IPS DF 4.7 (cell line): Measurements from ENCODE around the gene FLYWCH2.
"Not testable (repeated sequence)": the region's sequence is repeated elsewhere in the genome, so short reads cannot be mapped to it uniquely, and the experiment has no call there.

ENCODE experiments used
- DNase-seq: peaks from one replicate; pipeline ENCODE4 v3.0.0-alpha.2; 2013; ENCODE audit warnings: low spot score; ENCODE audit errors: extremely low read depth

FLYWCH2 gene

DNA sequence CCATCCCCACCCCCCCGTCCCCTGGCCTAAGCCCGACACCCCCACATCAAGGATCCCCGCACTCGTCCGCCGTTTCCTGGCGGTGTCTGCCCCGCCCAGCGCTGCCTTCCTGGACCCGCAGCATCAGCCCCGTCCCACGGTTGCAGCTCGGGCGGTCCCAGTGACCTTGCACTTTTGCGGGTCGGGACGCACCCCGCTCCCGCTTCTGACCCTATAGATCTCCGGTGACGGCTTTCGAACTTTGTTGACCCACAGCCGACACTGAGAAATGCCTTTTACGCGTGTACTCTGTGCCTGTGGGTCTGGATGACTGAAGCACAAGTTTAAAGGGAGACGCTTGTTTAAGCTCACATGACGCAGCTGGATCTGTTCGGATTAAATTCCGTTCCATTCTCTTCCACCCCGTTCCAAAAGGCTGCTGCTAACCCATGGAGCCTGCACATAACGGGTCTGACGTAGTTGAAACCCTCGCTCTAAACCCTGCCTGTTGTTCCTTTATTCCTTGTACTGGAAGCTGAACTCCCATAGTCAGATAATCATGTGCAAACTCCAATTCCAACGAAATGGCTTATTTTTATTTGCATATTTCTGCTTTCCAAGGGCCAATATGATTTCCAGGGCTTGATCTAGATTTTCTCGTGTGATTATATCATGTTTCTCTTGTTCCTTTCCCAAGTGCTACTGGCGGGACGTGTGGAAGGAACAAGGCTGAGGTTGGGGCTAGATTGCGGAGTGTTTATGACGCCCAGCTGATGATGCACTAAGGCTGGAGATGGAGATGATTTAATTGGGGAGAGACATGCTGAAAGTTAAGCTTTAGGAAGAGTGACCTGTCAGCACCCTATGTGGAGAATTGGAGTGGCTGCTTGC is 29.6 kb downstream of the FLYWCH2 start:
- DNase-seq: no peak

DNA sequence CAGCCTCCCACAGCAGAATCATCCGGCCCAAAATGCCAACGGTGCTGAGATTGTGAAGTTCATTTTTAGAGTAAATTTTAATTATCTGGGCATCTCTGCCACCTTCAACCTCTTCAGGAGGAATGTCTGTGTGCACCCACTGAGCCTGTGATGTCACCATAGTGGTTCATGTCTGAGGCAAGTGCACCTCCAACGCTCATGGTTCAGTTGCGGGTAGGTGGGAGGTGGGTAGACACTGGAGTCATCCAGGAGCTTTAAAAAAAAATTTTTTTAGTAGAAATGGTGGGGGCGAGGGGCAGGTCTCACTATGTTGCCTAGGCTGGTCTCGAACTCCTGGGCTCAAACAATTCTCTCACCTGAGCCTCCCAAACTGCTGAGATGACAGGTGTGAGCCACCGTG is 30.6 kb downstream of the FLYWCH2 start:
- no peak for DNase-seq

DNA sequence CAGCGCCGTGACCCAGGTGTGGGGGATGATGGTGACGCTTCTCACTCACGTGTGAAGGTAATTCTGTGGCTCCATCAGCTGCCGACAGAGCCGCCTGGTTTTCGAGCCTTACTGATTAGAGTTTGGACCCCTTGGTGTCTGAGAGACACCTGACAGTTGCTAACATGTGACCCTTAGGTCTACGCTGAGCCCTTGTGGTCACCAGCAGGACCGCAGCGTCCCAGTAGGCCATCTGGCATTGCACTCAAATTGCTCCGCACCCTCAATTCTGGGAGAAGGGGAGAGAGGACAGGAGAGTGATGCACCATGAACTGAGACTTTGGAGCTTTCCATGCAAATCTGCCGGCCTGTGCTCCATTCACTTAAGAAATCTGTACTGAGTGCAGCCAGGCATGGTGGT is 31.2 kb downstream of the FLYWCH2 start:
- no peak for DNase-seq

DNA sequence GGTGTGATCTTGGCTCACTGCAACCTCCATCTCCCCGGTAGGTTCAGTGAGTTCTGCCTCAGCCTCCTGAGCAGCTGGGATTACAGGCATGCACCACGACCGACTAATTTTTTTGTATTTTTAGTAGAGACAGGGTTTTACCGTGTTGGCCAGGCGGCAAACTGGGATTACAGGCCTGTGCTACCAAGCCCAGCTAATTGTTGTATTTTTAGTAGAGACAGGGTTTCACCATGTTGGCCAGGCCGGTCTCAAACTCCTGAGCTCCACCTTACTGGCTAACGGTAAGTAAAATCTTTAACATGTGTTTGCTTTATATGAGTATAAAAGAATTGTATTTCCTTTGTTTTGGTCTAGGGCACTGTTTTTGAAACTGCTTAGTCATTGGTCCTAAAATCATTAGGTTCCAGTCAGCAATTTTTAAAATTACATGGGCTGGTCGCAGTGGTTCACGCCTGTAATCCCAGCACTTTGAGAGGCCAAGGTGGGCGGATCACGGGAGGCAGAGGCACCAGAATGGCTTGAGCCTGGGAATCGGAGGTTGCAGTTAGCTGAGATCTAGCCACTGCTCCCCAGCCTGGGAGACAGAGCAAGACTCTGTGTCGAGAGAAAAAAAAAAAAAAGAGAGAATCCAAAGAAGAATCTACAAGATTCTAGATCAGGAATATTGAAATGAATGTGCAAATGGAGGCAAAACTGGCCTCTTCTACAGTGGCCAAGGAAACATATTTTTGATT is 32.3 kb downstream of the FLYWCH2 start:
- no peak for DNase-seq

DNA sequence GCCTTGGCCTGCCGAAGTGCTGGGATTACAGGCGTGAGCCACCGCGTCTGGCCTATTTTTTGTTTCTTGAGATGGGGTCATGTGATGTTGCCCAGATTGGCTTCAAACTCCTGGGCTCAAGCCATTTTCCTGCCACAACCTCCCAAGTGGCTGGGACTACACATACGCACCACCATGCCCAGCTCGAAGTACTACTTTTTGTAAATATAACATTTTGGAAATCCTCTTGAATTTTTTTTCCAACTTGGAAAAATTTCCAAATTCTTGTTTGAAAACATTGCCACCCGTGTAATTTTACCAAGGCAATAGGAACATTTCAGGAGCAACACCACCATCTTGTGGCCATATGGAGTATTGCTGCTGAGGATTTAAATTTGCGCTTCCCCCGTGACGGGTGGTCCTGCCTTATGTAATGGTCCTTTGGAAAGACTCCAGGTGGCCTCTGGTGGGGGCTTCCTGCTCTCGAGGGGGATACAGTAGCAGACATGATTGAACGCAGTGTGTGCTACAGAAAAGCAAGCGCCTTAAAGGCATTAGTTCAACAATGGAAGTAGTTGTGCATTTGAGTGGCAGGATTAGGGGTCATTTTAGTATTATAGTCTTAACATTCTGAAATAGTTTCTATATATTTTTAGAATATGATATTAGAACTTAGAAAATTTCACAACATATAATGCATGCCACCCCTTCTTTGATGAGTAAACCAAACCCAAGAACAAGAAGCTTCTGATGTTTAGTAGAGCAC is 36.7 kb downstream of the FLYWCH2 start:
- no peak for DNase-seq

DNA sequence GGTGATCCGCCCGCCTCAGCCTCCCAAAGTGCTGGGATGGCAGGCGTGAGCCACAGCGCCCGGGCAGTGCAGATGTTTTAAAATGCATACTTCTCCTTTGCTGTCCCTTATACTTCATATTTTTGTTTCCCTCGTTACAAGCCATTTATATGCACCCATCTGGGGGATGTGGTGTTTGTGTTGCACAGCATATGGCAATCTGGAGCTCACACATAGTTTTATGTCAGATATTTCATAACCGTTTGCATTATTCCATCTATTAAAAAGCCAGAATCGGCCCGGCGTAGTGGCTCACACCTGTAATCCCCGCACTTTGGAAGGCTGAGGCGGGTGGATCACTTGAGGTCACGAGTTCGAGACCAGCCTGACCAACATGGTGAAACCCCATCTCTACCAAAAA is 40.5 kb downstream of the FLYWCH2 start:
- DNase-seq: no peak

DNA sequence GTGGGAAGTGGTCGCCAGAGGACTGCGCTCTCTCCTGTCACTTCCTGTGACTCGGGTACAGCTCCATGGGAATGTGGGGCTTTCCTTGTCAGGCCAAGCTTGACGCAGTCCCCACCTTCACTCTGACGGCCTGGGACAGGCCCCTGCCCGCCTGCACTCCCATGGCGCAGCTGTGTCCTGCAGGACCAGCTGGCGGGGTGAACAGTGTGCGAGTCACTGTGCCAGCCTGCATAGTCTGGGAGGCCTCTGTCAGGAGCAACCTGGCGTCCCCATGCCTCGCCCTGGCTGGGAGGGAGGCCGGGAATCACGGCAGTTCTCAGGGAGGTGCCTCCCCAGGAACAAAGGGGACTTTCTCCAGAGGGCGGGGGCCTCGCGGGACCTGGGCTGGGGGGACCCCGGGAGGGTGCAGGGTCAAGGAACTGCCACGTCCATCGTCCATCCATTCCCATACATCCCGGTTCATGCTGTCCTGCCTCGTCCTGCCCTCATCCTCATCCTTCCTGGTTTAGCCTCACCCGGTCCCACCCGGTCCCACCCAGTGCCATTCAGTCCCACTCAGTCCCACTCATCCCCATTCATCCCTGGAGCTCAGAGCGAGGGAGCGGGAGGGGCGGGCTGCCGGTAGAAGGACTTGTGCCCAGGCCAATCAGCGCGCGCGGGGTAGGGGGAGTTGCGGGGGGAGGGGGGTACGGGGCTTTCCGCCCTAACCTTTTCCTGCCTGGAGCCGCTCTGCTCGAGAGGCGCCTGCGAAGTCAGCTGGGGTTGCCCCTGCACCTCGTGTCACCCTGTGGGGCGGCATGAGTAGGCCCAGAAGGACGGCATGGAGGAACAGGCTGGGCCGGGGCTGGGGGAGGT is 42.1 kb downstream of the FLYWCH2 start:
- no peak for DNase-seq

DNA sequence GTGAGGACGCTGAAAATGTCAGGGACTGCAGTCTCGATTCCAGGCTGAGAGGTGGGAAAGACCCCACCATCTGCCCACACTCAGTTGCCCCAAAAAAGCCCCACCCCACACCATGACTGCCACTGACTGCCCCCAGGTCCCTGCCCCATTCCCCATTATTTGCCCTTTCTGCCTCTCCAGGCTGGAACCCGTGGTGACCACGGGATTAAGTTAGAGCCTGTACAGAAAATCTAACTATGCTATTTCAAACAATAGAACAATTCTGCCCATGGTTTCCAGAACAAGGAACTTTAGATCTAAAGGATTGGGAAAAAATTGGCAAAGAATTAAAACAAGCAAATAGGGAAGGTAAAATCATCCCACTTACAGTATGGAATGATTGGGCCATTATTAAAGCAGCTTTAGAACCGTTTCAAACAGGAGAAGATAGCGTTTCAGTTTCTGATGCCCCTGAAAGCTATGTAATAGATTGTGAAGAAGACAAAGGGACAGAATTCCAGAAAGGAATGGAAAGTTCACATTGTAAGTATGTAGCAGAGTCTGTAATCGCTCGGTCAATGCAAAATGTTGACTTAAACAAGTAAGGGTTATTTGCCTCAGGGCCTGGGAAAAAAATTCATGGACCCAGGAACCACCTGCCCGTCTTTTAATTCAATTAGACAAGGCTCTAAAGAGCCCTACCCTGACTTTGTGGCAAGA is 43.1 kb downstream of the FLYWCH2 start:
- DNase-seq: no peak

DNA sequence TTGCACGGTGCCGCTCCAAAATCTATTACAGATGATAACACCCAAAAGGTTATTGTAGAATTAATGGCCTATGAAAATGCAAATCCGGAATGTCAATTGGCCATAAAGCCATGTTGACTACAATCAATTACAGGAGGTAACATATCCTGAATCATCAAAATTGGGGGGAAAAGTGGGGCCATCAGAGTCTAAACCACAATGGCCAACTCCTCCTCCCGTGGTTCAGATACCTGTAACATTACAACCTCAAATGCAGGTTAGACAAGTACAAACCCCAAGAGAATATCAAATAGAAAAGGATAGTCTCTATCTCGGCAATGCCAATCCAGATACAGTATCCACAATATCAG is 43.6 kb downstream of the FLYWCH2 start:
- DNase-seq: no peak

DNA sequence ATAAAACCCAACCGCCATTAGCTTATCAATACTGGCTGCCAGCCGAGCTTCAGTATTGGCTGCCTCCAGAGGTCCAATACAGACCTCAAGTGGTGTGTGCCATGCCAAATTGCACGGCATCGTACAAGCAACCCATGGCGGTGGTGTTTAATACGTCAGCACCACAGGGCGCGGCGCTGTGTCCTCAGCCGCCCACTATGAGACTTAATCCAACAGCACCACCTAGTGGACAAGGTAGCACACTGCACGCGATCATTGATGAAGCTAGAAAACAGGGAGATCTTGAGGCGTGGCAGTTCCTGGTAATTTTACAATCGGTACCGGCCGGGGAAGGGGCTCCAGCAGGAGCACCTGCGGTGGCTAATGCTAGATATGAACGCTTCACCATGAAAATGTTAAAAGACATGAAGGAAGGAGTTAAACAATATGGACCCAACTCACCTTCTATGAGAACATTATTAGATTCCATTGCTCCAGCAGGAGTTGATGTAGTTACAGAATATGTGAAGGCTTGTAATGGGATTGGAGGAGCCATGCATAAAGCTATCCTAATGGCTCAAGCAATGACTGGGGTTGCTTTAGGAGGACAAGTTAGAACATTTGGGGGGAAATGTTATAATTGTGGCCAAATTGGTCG is 44.1 kb downstream of the FLYWCH2 start:
- no peak for DNase-seq

DNA sequence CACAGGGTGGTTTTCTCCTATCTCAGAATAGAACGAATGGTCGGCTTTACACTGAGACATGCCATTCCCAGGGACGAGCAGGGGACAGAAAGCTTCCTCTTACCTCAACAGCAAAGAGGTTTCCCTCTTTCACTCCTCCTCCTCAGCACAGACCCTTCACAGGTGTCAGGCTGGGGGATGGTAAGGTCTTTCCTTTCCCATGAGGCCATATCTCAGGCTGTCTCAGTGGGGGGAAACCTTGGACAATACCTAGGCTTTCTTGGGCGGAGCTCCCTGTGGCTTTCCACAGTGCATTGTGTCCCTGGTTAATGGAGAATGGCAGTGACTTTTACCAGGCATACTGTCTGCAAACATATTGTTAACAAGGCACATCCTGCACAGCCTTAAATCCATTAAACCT is 45.1 kb downstream of the FLYWCH2 start:
- not testable (repeated sequence) for DNase-seq

DNA sequence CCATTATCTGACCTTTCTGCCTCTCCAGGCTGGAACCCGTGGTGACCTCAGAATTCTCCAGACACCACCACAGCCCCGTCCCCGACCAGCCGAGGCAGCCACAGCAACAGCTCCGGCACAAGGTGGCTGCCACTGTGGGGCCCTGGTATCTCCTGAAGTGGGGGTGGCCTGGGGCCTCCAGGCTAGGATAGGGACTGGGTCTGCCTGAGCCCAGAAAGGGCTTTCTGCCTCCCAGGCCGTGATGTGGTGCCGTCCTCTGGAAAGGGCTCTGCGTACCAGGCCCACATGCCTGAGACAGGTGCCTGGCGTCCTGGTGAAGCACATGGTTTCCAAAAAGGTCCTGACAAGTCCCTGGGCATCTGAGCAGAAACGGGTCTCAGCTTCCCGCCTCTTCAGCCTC is 45.8 kb downstream of the FLYWCH2 start:
- DNase-seq: no peak

DNA sequence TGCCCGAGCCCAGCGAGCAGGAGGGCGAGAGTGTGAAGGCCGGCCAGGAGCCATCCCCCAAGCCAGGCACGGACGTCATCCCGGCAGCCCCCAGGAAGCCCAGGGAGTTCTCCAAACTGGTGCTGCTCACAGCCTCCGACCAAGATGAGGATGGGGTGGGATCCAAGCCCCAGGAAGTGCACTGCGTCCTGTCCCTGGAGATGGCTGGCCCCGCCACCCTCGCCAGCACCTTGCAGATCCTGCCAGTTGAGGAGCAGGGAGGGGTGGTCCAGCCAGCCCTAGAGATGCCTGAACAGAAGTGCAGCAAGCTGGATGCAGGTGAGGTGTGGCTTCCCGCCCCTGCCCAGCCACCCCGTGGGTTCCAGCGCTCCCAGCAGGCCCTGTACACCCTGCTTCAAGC is 46.7 kb downstream of the FLYWCH2 start:
- DNase-seq: no peak

DNA sequence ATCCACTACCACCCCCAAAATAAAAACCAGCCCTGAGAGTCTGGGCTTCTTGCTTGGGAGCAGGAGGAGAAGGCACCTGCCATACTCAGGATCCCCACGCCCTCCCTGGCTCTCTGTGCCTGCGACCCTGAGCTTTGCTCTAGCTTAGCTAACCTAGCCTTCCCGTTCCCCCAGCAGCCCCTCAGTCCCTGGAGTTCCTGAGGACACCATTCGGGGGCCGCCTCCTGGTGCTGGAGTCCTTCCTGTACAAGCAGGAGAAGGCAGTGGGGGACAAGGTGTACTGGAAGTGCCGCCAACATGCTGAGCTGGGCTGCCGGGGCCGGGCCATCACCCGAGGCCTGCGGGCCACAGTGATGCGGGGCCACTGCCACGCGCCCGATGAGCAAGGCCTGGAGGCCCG is 47.2 kb downstream of the FLYWCH2 start:
- no peak for DNase-seq

DNA sequence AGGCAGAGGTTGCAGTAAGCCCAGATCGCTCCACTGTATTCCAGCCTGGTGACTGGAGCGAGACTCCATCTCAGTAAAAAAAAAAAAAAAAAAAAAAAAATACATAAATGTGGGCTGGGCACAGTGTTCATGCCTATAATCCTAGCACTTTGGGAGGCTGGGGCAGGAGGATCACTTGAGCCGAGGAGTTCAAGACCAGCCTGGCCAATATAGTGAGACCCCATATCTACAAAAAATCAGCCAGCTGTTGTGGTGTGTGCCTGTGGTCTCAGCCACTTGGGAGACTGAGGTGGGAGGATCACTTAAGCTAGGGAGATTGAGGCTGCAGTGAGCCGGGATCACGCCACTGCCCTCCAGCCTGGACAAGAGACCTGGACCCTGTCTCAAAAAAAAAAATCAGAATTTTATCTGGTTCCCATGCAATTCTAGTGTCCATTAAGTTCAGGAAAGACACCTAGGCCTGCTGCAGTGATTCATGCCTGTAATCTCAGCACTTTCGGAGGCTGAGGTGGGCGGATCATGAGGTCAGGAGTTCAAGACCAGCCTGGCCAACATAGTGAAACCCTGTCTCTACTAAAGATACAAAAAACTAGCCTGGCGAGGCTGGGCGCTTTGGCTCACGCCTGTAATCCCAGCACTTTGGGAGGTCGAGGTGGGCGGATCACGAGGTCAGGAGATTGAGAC is 48.4 kb downstream of the FLYWCH2 start:
- DNase-seq: not testable (repeated sequence)

DNA sequence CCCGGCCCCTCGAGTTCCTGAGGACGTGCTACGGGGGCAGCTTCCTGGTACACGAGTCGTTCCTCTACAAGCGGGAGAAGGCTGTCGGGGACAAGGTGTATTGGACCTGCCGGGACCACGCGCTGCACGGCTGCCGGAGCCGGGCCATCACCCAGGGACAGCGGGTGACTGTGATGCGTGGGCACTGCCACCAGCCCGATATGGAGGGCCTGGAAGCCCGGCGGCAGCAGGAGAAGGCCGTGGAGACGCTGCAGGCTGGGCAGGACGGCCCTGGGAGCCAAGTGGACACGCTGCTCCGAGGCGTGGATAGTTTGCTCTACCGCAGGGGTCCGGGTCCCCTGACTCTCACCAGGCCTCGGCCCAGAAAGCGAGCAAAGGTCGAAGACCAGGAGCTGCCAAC is 50.1 kb downstream of the FLYWCH2 start:
- no peak for DNase-seq

DNA sequence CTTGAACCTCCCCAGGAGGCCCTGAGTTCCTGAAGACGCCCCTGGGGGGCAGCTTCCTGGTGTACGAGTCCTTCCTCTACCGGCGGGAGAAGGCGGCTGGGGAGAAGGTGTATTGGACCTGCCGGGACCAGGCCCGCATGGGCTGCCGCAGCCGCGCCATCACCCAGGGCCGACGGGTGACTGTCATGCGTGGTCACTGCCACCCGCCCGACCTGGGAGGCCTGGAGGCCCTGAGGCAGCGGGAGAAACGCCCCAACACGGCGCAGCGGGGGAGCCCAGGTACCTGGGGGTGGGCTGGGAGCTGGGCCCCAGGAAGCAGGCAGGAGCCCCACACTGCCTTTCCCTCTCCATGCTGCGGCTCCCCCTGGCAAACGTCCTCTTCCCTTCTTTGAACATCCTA is 50.7 kb downstream of the FLYWCH2 start:
- no peak for DNase-seq

DNA sequence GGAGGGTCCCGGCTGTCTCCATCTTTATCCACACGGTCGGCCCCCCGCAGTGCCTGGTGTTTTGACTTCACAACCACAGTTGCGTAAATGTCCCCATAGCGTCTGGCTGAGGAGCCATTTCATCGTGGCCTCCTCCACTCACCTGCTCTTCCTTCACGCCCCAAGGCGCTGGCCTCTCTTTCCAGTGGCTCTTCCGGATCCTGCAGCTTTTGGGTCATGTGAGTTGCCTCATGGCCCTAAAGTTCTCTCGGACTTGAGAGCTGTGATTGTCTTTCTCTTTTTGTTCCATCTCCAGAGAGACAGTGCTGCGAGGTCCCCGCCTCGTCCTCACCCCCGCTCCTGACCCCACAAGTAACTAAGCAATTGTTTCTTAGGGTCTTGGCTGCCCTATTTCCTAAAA is 51.4 kb downstream of the FLYWCH2 start:
- DNase-seq: no peak

DNA sequence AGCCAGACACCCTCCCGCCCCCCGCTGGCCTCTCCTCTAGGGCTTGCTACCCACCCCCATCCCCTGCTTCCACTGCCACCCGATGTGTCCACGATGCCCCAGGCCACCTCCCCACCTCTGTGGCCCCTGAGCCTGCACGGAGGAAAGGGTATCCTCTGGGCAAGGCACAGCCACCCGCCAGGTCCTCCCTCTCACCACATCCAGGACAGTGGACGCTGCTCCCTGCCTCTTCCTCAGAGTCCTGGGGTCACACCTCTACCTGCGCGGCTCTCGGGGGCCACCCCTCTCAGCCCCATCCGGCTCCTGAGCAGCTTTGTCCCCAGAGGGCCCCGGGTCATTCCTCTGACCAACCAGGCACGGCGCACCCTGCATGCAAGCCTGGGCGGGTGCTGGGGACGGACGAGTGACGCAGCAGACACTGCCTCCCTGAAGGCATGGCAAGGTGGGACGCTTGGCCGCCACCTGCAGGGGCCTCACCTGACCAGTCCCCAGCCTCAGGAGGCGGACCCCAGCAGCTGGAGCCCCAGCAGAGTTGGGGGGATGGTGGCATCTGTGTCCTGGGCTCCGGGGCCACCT is 53.5 kb downstream of the FLYWCH2 start:
- DNase-seq: no peak
